ENCODE results near the gene SLC39A9.

DNA sequence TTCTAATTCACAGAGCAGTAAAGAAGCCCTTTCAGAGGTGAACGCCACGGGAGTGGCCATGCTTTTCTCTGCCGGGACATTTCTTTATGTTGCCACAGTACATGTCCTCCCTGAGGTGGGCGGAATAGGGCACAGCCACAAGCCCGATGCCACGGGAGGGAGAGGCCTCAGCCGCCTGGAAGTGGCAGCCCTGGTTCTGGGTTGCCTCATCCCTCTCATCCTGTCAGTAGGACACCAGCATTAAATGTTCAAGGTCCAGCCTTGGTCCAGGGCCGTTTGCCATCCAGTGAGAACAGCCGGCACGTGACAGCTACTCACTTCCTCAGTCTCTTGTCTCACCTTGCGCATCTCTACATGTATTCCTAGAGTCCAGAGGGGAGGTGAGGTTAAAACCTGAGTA, 59.9 kb downstream of the SLC39A9 start:
- TF ChIP-seq, protein P1, sequence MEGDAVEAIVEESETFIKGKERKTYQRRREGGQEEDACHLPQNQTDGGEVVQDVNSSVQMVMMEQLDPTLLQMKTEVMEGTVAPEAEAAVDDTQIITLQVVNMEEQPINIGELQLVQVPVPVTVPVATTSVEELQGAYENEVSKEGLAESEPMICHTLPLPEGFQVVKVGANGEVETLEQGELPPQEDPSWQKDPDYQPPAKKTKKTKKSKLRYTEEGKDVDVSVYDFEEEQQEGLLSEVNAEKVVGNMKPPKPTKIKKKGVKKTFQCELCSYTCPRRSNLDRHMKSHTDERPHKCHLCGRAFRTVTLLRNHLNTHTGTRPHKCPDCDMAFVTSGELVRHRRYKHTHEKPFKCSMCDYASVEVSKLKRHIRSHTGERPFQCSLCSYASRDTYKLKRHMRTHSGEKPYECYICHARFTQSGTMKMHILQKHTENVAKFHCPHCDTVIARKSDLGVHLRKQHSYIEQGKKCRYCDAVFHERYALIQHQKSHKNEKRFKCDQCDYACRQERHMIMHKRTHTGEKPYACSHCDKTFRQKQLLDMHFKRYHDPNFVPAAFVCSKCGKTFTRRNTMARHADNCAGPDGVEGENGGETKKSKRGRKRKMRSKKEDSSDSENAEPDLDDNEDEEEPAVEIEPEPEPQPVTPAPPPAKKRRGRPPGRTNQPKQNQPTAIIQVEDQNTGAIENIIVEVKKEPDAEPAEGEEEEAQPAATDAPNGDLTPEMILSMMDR (IDR thresholded peaks at IDR 0.05; ENCODE audit: poor library complexity) = no peak
- no peak for TF ChIP-seq EZH2 (IDR thresholded peaks at IDR 0.05; ENCODE audit: borderline replicate concordance)

Data from hepatocyte (in vitro differentiated cells).